AG09309 (cell line): ENCODE measurements around the gene CACNA1H.

ENCODE experiments used
- DNase-seq: peaks from one replicate; pipeline ENCODE4 v3.0.0-alpha.2; 2010; ENCODE audit warnings: low read depth
- H3K4me3 ChIP-seq: 2 replicates; pipeline ENCODE4 v1.5.1; 2011; ENCODE audit warnings: mild to moderate bottlenecking, low read depth, low read length, moderate library complexity; ENCODE audit not compliant: control insufficient read depth
- CTCF ChIP-seq: IDR thresholded peaks from 2 replicates; pipeline ENCODE4 v1.5.1; 2011; ENCODE audit warnings: mild to moderate bottlenecking, low read depth, low read length, inconsistent platforms; ENCODE audit not compliant: insufficient read depth, control insufficient read depth; ENCODE audit errors: missing control alignments

Gene CACNA1H

GRCh38 chr16:1165511-1165910, 12.6 kb downstream of the CACNA1H start:
- no peak overlapping the region for H3K4me3 ChIP-seq
- no peak for DNase-seq
- no peak for TF ChIP-seq CTCF

GRCh38 chr16:1167276-1168107, 14.6 kb downstream of the CACNA1H start:
- no peak for DNase-seq
- no peak overlapping the region for H3K4me3 ChIP-seq
- no peak for TF ChIP-seq CTCF

GRCh38 chr16:1168837-1169236, 15.9 kb downstream of the CACNA1H start:
- no peak for DNase-seq
- no peak overlapping the region for H3K4me3 ChIP-seq
- no peak for TF ChIP-seq CTCF

- no peak for DNase-seq
- no peak for TF ChIP-seq CTCF
- no peak overlapping the region for H3K4me3 ChIP-seq
Measured at GRCh38 chr16:1169285-1170075, 16.6 kb downstream of the CACNA1H start.

- H3K4me3 ChIP-seq, result no peak overlapping the region
- no peak for TF ChIP-seq CTCF
- no peak for DNase-seq
Measured at GRCh38 chr16:1170076-1170418, 17.1 kb downstream of the CACNA1H start.

GRCh38 chr16:1171001-1171400, 18.1 kb downstream of the CACNA1H start:
- no peak for TF ChIP-seq CTCF
- H3K4me3 ChIP-seq, result no peak overlapping the region
- no peak for DNase-seq
